Heart right ventricle (tissue), 16 donors: Measurements from ENCODE around the gene OPN3. TPM values are rescaled to one million over a fixed set of nuclear protein-coding genes. Genes with fewer than 3 reads are reported as not detected.

ENCODE experiments used
- ATAC-seq, 8 donors: fragments of 200-7000 bp; cut with Tn5 transposase; one replicate each; pipeline ENCODE4 v1.9.1; 2020; ENCODE audit warnings: mild to moderate bottlenecking in 8 of 8, moderate library complexity in 8 of 8, moderate number of reproducible peaks in 1 of 8
- DNase-seq, 2 donors: peaks; one replicate each; pipeline ENCODE4 v3.0.0-alpha.2; 2020
- H3K27ac ChIP-seq, 10 donors: fragments of 200-600 bp; sonication (generic) in 2 of 10; one replicate each; pipeline versions ENCODE4 v1.5.0 to v1.8.0; 2020 to 2022; ENCODE audit warnings: mild to moderate bottlenecking in 3 of 10
- H3K27me3 ChIP-seq, 7 donors: fragments of 200-600 bp; one replicate each; pipeline ENCODE4 v1.8.0; 2021 to 2022; ENCODE audit warnings: mild to moderate bottlenecking in 2 of 7
- H3K36me3 ChIP-seq, 9 donors: fragments of 200-600 bp; sonication (generic) in 1 of 9; one replicate each; pipeline versions ENCODE4 v1.5.0 to v1.8.0; 2020 to 2022; ENCODE audit warnings: mild to moderate bottlenecking in 2 of 9
- H3K4me1 ChIP-seq, 9 donors: fragments of 200-600 bp; sonication (generic) in 1 of 9; one replicate each; pipeline versions ENCODE4 v1.5.0 to v1.8.0; 2020 to 2022; ENCODE audit warnings: mild to moderate bottlenecking in 4 of 9
- H3K4me3 ChIP-seq, 10 donors: fragments of 200-600 bp; sonication (generic) in 2 of 10; one replicate each; pipeline versions ENCODE4 v1.5.0 to v1.8.0; 2020 to 2022; ENCODE audit warnings: mild to moderate bottlenecking in 7 of 10, moderate library complexity in 2 of 10
- H3K9me3 ChIP-seq, 11 donors: fragments of 200-600 bp in 10 of 11; sonication (generic) in 2 of 11; one replicate each; pipeline versions ENCODE4 v1.5.0 to v1.8.0; 2013 to 2022; ENCODE audit warnings: mild to moderate bottlenecking in 2 of 11, control low read depth in 1 of 11, moderate library complexity in 1 of 11
- CTCF ChIP-seq, 9 donors: fragments of 200-600 bp; sonication (generic) in 2 of 9; IDR thresholded peaks; one replicate each; pipeline versions ENCODE4 v1.5.0 to v1.8.0; 2021 to 2022; ENCODE audit warnings: antibody characterized with exemption in 9 of 9, mild to moderate bottlenecking in 5 of 9, moderate library complexity in 1 of 9
- WGBS, 2 donors: extraction: QIAGEN DNeasy Blood & Tissue Kit; methylation state at CpG; one replicate each; pipeline ENCODE4 v1.1.7; 2013; ENCODE audit warnings: inconsistent platforms in 1 of 2; 5-methylcytosine and 5-hydroxymethylcytosine counted together
- intact Hi-C, 10 donors: fragments of 100-400 bp; cut with DNase I; formaldehyde crosslinking; loops; one replicate each; pipeline versions ENCODE4 v1.11.1 to v1.14.2; 2022
- polyA plus RNA-seq, 2 donors: library from polyadenylated mRNA; stranded (reverse); fragments of 200-250 nt; gene quantifications; one replicate each; pipeline ENCODE4 v1.2.3, GENCODE V29; 2013
- total RNA-seq, 10 donors: library from RNA; stranded (reverse); fragmentation: NEBNext Ultra II Directional in 3 of 10; extraction: Animal tissue kit (Norgen Biotek cat#: 25700) in 3 of 10; gene quantifications; one replicate each; pipeline versions ENCODE4 v1.2.1 to v1.2.4, GENCODE V29; 2021 to 2023
- donor health status: Arrhythmogenic right ventricular cardiomyopathy.
- donor health status: ischemic (EF 13 %, LVEDD 7.1; RV severe dilation, severe dysfunction).
- donor health status: healthy with polysubstance abuse.
- donor health status: DM: no; HTN: yes; CAD: no.
- donor health status: DM: no; HTN: no; CAD: no.
- donor health status: ischemic (EF 25% LVEDD 6.9; RV normal size, moderate dysfunction).
- donor health status: ischemic (EF 25% LVEDD 5.7; RV mildly dilated, moderate dysfunction).
- donor health status: healthy.
- donor health status: DM: yes; HTN: yes; CAD: no.
- donor health status: Ischemic cardiomyopathy.
- donor health status: ischemic (EF 35%, LVEDD 5.7; RV mildly dilated, moderate dysfunction).
- donor health status: nonischemic (EF 11% LVEDD 7.7; RV severe dilation, severe dysfunction).
- donor health status: DM: yes; HTN: yes; CAD: no.
- donor health status: PGD.
- donor health status: ischemic (EF 29% LVEDD 5.4; RV normal size, mild dysfunction).
- donor health status: nonischemic (EF 23%, LVEDD 6.1; RV moderate dilation, normal function).

OPN3 gene
- total and polyA plus RNA-seq, 12 donors: 3.3 to 9.1 (median 5.2) TPM

GRCh38 chr1:241591736-241592135 is 48.4 kb downstream of the OPN3 start:
- Histone ChIP-seq H3K4me1 (no peaks in the 10 kb centered on the region), H3K36me3 (peaks cover 0 to 16% (median 0%) of the 10 kb centered on the region in 9 donors), H3K9me3 (no peaks in the 10 kb centered on the region), H3K27me3 (no peaks in the 10 kb centered on the region), H3K27ac (no peak overlapping the region), H3K4me3 (no peak overlapping the region)
- TF ChIP-seq CTCF (IDR thresholded peaks at IDR 0.05): no peak
- no peak for ATAC-seq
- intact Hi-C loops: no loop called here
- 74 to 98% methylated on average over 5 of the region's 5 CpGs for WGBS, 2 donors
- DNase-seq: no peak

- Histone ChIP-seq H3K9me3 (no peaks in the 10 kb centered on the region), H3K4me3 (no peak overlapping the region), H3K27me3 (no peaks in the 10 kb centered on the region), H3K36me3 (peaks cover 0 to 16% (median 0%) of the 10 kb centered on the region in 9 donors), H3K4me1 (no peaks in the 10 kb centered on the region), H3K27ac (no peak overlapping the region)
- DNase-seq (no peak), ATAC-seq (no peak)
- TF ChIP-seq CTCF (IDR thresholded peaks at IDR 0.05): no peak
- intact Hi-C loops: no loop called here
Measured at GRCh38 chr1:241591317-241591716, 48.9 kb downstream of the OPN3 start.

- TF ChIP-seq CTCF (IDR thresholded peaks at IDR 0.05): no peak
- ATAC-seq (no peak), DNase-seq (no peak)
- Histone ChIP-seq H3K27ac (no peak overlapping the region), H3K4me1 (no peaks in the 10 kb centered on the region), H3K9me3 (no peaks in the 10 kb centered on the region), H3K27me3 (no peaks in the 10 kb centered on the region), H3K4me3 (no peak overlapping the region), H3K36me3 (peaks cover 0 to 16% (median 0%) of the 10 kb centered on the region in 9 donors)
- WGBS, 2 donors: 62 to 63% methylated on average over 4 of the region's 4 CpGs
- intact Hi-C loops: no loop called here
Measured at GRCh38 chr1:241590719-241591118, 49.5 kb downstream of the OPN3 start.

GRCh38 chr1:241589521-241589920 is 50.6 kb downstream of the OPN3 start:
- no peaks in the 10 kb centered on the region for H3K27me3 ChIP-seq
- TF ChIP-seq CTCF (IDR thresholded peaks at IDR 0.05): no peak
- no peak overlapping the region for H3K4me3 ChIP-seq
- H3K4me1 ChIP-seq: no peaks in the 10 kb centered on the region
- DNase-seq (no peak), ATAC-seq (no peak)
- H3K9me3 ChIP-seq: no peaks in the 10 kb centered on the region
- 88 to 93% methylated on average over 7 of the region's 7 CpGs for WGBS, 2 donors
- peaks cover 0 to 9% (median 0%) of the 10 kb centered on the region in 9 donors for H3K36me3 ChIP-seq
- intact Hi-C loops: no loop called here
- H3K27ac ChIP-seq: peak overlapping the region in 1 of 10 donors; percentile 49
